GM12892 (cell line): Measurements from ENCODE around the gene SDR42E2.

Experiments used
- POLR2A ChIP-seq: IDR thresholded peaks from 2 replicates; pipeline ENCODE4 v1.6.1; 2011; ENCODE audit warnings: low read depth, low read length, control low read depth
- POLR2AphosphoS5 ChIP-seq: IDR thresholded peaks from 2 replicates; pipeline ENCODE4 v1.6.1; 2011; ENCODE audit warnings: low read depth, low read length, control low read depth
- TAF1 ChIP-seq: IDR thresholded peaks from 2 replicates; pipeline ENCODE4 v1.6.1; 2011; ENCODE audit warnings: low read depth, mild to moderate bottlenecking, control low read depth, low read length, borderline replicate concordance

GRCh38 chr16:22214402-22214801, 52.1 kb downstream of the SDR42E2 start:
- TF ChIP-seq POLR2A, result no peak
- no peak for TF ChIP-seq POLR2AphosphoS5
- no peak for TF ChIP-seq TAF1
